VCaP (cell line): ENCODE measurements around the gene TES.

ENCODE experiments used
- H3K27ac ChIP-seq: fragments of 450-650 bp; 2 replicates; pipeline ENCODE4 v1.5.1; 2017
- TF ChIP-seq, protein P1 (sequence below): fragments of 450-650 bp; conservative IDR thresholded peaks from 2 replicates; pipeline ENCODE4 v1.5.1; 2017; ENCODE audit warnings: mild to moderate bottlenecking, moderate library complexity

The TES gene

DNA sequence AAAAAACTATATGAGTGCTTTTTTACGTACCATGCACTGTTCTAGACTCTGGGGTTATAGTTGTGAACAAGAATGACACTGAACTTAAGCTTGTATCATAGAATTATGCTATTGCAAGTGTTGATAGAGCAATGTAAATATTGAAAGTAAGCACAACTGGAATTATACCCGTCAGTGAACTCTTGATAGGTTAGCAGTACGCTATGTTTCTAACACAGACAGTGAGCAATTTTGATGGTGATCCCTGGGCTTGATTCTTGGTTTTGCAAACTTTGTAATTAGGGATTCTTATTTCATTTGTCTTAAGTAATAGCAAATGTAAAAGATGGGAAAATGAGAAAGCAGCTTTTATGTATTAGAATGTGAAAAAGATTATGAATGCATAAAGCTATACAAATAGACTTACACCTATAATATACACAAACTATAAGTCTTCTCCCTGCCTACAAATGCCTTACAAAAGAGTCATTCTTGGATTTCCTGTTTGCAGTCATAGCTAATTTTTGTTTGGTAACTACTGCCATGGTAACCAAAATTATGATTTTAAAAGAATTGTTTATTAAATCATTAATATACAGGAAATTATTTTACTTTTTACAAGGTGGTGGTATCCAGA, 6.7 kb downstream of the TES start:
- TF ChIP-seq, protein P1, sequence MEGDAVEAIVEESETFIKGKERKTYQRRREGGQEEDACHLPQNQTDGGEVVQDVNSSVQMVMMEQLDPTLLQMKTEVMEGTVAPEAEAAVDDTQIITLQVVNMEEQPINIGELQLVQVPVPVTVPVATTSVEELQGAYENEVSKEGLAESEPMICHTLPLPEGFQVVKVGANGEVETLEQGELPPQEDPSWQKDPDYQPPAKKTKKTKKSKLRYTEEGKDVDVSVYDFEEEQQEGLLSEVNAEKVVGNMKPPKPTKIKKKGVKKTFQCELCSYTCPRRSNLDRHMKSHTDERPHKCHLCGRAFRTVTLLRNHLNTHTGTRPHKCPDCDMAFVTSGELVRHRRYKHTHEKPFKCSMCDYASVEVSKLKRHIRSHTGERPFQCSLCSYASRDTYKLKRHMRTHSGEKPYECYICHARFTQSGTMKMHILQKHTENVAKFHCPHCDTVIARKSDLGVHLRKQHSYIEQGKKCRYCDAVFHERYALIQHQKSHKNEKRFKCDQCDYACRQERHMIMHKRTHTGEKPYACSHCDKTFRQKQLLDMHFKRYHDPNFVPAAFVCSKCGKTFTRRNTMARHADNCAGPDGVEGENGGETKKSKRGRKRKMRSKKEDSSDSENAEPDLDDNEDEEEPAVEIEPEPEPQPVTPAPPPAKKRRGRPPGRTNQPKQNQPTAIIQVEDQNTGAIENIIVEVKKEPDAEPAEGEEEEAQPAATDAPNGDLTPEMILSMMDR = no peak
- no peak overlapping the region; the same call in 1 of the 2 replicates for H3K27ac ChIP-seq

DNA sequence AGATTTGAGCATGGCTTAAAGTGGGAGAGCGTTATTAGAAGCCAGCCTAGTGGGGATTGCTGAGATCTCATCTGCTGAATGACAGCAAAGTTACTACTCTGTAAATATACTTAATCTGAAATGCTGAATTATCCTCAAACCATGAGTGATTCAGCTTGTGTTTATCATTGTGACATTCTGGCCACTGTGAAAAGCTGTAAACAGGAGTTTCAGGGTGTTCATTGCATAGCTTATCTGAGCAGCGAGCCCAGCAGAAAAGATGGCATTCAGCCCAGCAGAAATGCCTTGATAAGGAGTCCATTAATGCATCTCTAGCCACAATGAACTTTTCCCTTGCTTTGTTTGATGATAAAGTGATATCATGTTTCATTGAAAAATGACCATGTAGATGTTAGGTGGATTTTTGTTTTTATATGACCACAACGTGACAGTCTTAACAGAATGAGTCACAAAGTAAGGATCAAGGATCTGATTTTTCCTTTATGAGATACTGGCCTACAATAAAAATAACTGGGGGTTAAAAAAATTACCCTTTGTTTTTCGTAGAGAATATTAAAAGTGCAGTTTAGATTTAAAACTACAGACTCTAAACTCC, 7.8 kb downstream of the TES start:
- TF ChIP-seq, protein P1 = no peak

DNA sequence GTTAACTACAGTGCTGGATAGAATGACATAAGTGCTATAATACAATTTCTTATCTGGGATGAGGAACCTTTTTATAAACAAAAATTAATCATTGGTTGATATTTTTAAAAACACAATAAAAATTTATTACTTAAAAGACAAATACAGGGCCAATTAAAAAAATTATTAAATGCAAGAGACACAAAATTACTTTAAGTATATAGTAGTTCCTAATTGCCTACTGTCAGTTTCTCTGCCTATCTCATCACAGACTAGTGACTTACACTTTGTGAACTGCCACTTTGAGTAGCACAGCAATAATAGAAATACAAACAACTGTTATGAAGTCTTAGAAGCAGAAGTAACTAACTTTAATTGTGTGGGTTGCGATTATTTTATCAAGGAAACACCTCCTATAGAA, 8.4 kb downstream of the TES start:
- peak overlapping the region; percentile 46; the same call in 1 of the 2 replicates for H3K27ac ChIP-seq
- TF ChIP-seq, protein P1 = no peak

More for the DNA sequence above, 7.8 kb downstream of the TES start:
- H3K27ac ChIP-seq = peak overlapping the region; percentile 46

DNA sequence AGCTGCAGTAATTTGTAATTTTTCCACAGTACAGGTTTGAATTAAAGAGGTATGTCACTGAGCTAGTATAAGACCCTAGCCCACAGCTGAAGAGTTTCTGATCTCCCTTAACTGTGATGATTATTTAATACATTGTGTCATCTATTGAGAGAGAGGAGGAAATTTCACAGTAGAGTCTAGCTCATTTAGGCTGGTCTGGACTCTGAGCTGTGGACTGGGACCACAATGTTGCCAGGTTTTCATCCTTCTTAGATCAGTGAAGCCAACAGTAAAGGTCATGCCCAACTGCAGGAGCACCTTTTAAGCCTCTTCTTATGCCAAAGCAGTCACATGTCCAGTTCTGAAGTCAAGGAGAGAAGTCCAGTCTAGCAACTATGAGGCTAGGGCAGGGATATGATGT, 8.9 kb downstream of the TES start:
- H3K27ac ChIP-seq = peak overlapping the region; percentile 46; the same call in 1 of the 2 replicates
- TF ChIP-seq, protein P1 = no peak

DNA sequence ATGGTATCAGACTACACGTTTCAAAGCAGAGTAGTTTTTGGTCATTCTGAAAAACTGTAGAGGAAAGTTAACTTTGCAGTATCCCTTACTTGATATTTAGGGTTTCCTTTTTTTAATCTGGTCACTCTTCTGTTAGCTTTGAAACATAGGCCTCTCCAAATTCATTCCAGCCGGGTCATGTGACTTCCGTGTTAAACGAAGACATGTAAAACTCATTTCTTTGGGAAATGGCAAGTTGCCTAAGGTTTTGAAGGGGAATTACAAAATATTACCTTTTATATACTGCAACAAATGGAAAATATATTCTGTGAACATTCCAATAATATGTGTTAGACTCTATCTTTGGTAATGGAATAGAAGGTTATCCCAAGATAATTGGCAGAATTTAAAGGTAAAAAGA, 9.5 kb downstream of the TES start:
- no peak overlapping the region for H3K27ac ChIP-seq
- TF ChIP-seq, protein P1 = no peak

DNA sequence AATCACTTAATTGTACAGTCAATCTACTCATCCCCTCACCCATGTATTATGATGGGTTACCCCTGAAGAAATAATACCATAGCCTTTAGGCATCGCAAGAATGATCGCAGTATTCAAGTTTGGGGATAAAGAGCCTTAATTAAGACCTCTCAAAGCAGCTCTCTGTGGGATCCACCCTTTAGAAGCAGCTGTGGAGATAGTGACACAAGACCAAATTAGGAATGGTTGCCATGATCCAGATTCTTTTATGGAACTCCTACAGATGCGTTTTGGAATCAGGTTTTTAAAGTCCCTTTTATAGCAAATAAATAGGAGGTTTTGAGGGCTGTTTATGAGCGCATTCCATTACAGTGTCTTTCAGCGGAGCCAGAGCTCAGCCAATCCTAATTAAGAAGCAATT, 12.2 kb downstream of the TES start:
- no peak overlapping the region for H3K27ac ChIP-seq
- TF ChIP-seq, protein P1 = no peak

DNA sequence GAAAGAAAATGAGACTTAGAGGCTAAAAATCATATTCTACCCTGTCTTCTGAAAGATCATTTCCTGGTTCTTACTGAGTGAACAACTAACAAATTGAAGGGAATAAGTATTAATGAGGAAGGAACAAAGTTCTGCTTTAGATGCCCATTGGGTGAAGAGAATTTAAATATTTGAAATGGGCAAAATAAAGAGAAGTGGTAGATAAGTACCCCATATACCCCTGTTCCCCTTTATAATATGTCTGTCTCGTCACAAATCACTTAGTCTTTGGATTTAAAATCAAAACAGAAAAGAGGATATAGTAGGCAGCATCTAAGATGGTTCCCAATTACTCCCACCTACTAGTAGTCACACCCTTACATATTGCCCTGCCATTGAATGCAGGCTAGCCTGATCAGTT, 13.2 kb downstream of the TES start:
- TF ChIP-seq, protein P1 = no peak
- no peak overlapping the region for H3K27ac ChIP-seq
